ENCODE data around the gene GPC6. TPM values are rescaled to one million over a fixed set of nuclear protein-coding genes. Genes with fewer than 3 reads are reported as not detected.

The GPC6 gene
- total RNA-seq, 1 donor from 2014 or later = 63.0 TPM

DNA sequence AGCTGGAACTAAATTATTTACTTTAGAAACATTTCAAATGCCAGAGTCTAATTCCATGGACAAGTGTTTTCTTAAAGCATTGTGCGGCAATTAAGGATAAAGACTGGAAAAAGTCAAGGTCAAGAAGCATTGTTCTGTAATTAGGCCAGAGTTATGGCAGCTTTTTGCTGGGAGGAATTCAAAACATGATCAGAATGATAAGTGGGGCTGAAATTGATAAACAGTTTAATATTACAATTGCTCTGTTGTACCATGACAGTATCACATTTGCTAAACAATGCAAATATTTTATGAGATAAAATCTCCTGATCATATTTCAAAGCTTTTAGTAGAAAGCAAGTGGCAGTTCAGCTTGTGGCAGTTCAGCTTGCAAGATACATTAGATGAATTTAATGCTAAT is 513.7 kb downstream of the GPC6 start:
- H3K27ac Mint-ChIP-seq (ENCODE audit: unreplicated experiment) = no peak overlapping the region
- DNase-seq (ENCODE audit: low read depth) = no peak
- Histone ChIP-seq H3K27ac (ENCODE audit: low read depth, low read length) (no peak overlapping the region), H3K4me2 (ENCODE audit: low read length) (no peak overlapping the region), H3K4me1 (ENCODE audit: insufficient read depth, low read length) (no peaks in the 10 kb centered on the region), H3K36me3 (ENCODE audit: insufficient read depth, low read length) (no peaks in the 10 kb centered on the region), H3K4me3 (ENCODE audit: insufficient read depth, low read depth, low read length) (no peak overlapping the region), H3K9ac (ENCODE audit: low read length) (no peak overlapping the region), H2AFZ (ENCODE audit: low read depth, low read length) (no peak overlapping the region), H3K27me3 (ENCODE audit: insufficient read depth, low read length) (no peaks in the 10 kb centered on the region), H3K79me2 (ENCODE audit: insufficient read depth, low read length) (no peaks in the 10 kb centered on the region), H4K20me1 (ENCODE audit: insufficient read depth, low read length) (no peaks in the 10 kb centered on the region), H3K9me3 (ENCODE audit: insufficient read depth, low read depth, low read length) (no peaks in the 10 kb centered on the region)
- no peaks in the 10 kb centered on the region for H3K9me3 Mint-ChIP-seq (ENCODE audit: unreplicated experiment)
- peaks cover 2% of the 10 kb centered on the region for H3K36me3 Mint-ChIP-seq (ENCODE audit: low read depth, unreplicated experiment)
- TF ChIP-seq, protein P1, sequence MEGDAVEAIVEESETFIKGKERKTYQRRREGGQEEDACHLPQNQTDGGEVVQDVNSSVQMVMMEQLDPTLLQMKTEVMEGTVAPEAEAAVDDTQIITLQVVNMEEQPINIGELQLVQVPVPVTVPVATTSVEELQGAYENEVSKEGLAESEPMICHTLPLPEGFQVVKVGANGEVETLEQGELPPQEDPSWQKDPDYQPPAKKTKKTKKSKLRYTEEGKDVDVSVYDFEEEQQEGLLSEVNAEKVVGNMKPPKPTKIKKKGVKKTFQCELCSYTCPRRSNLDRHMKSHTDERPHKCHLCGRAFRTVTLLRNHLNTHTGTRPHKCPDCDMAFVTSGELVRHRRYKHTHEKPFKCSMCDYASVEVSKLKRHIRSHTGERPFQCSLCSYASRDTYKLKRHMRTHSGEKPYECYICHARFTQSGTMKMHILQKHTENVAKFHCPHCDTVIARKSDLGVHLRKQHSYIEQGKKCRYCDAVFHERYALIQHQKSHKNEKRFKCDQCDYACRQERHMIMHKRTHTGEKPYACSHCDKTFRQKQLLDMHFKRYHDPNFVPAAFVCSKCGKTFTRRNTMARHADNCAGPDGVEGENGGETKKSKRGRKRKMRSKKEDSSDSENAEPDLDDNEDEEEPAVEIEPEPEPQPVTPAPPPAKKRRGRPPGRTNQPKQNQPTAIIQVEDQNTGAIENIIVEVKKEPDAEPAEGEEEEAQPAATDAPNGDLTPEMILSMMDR (IDR thresholded peaks at IDR 0.05; ENCODE audit: insufficient read depth, low read depth, low read length) = no peak
- no peak for TF ChIP-seq EZH2 (IDR thresholded peaks at IDR 0.05; ENCODE audit: insufficient read depth, low read length)
- peaks cover 3% of the 10 kb centered on the region for H3K4me1 Mint-ChIP-seq (ENCODE audit: low read depth, unreplicated experiment)
- no peaks in the 10 kb centered on the region for H3K27me3 Mint-ChIP-seq (ENCODE audit: low read depth, unreplicated experiment)
- no peak for FAIRE-seq
- no peak overlapping the region for H3K4me3 Mint-ChIP-seq (ENCODE audit: unreplicated experiment)

DNA sequence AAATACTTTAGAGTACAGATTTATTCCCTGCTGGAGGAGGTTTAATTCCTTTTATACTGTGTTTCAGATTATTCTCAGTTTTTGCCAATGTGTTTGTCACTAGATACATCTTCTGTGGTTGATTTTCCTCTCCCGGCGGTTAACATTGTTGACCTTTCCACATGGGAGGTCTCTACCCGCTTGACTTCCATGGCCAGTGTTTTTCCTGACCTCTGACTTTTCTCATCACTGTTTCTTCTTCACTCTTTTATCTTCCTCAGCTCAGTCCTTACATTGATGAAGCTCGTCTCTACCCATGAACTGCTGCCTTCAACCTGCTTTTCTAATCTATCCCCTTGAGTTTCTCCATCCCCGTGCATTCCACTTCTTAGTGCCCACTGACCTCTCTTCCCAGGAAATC is 517.4 kb downstream of the GPC6 start:
- Mint-ChIP-seq H3K36me3 (ENCODE audit: low read depth, unreplicated experiment) (peaks cover 2% of the 10 kb centered on the region), H3K27me3 (ENCODE audit: low read depth, unreplicated experiment) (no peaks in the 10 kb centered on the region), H3K4me1 (ENCODE audit: low read depth, unreplicated experiment) (no peaks in the 10 kb centered on the region), H3K4me3 (ENCODE audit: unreplicated experiment) (no peak overlapping the region), H3K27ac (ENCODE audit: unreplicated experiment) (no peak overlapping the region), H3K9me3 (ENCODE audit: unreplicated experiment) (no peaks in the 10 kb centered on the region)
- H3K9me3 ChIP-seq (ENCODE audit: insufficient read depth, low read depth, low read length) = no peaks in the 10 kb centered on the region
- TF ChIP-seq, protein P1 (IDR thresholded peaks at IDR 0.05; ENCODE audit: insufficient read depth, low read depth, low read length) = no peak
- TF ChIP-seq EZH2 (IDR thresholded peaks at IDR 0.05; ENCODE audit: insufficient read depth, low read length) = no peak
- no peak overlapping the region for H3K4me2 ChIP-seq (ENCODE audit: low read length)
- no peak for DNase-seq (ENCODE audit: low read depth)
- no peaks in the 10 kb centered on the region for H4K20me1 ChIP-seq (ENCODE audit: insufficient read depth, low read length)
- no peak overlapping the region for H3K9ac ChIP-seq (ENCODE audit: low read length)
- no peaks in the 10 kb centered on the region for H3K27me3 ChIP-seq (ENCODE audit: insufficient read depth, low read length)
- no peak overlapping the region for H2AFZ ChIP-seq (ENCODE audit: low read depth, low read length)
- FAIRE-seq = no peak
- no peak overlapping the region for H3K4me3 ChIP-seq (ENCODE audit: insufficient read depth, low read depth, low read length)
- no peaks in the 10 kb centered on the region for H3K4me1 ChIP-seq (ENCODE audit: insufficient read depth, low read length)
- no peaks in the 10 kb centered on the region for H3K36me3 ChIP-seq (ENCODE audit: insufficient read depth, low read length)
- no peaks in the 10 kb centered on the region for H3K79me2 ChIP-seq (ENCODE audit: insufficient read depth, low read length)
- no peak overlapping the region for H3K27ac ChIP-seq (ENCODE audit: low read depth, low read length)

DNA sequence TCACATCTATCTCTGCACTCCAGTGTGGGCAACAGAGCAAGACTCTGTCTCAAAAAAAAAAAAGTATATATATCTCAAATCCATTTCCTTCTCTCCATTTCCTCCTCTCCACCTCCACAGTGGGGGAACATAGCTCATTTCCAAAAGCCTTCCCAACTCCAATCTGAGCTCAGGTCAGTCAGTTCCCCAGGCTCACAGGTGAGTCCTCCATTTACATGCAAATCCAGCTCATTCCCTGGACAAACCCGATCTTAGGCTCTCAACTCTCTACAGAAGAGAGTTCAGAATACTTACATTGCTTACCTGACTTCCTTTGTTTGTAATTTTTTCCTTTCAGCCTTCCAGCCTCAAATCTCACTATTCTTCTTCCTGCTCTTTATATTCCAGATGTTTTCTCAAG is 518.3 kb downstream of the GPC6 start:
- TF ChIP-seq, protein P1 (IDR thresholded peaks at IDR 0.05; ENCODE audit: insufficient read depth, low read depth, low read length) = no peak
- no peak for TF ChIP-seq EZH2 (IDR thresholded peaks at IDR 0.05; ENCODE audit: insufficient read depth, low read length)
- FAIRE-seq (no peak), DNase-seq (ENCODE audit: low read depth) (no peak)
- Mint-ChIP-seq H3K4me3 (ENCODE audit: unreplicated experiment) (no peak overlapping the region), H3K36me3 (ENCODE audit: low read depth, unreplicated experiment) (peaks cover 2% of the 10 kb centered on the region), H3K27me3 (ENCODE audit: low read depth, unreplicated experiment) (no peaks in the 10 kb centered on the region), H3K4me1 (ENCODE audit: low read depth, unreplicated experiment) (no peaks in the 10 kb centered on the region), H3K27ac (ENCODE audit: unreplicated experiment) (no peak overlapping the region), H3K9me3 (ENCODE audit: unreplicated experiment) (no peaks in the 10 kb centered on the region)
- Histone ChIP-seq H3K27ac (ENCODE audit: low read depth, low read length) (no peak overlapping the region), H3K27me3 (ENCODE audit: insufficient read depth, low read length) (no peaks in the 10 kb centered on the region), H3K4me3 (ENCODE audit: insufficient read depth, low read depth, low read length) (no peak overlapping the region), H3K9me3 (ENCODE audit: insufficient read depth, low read depth, low read length) (no peaks in the 10 kb centered on the region), H4K20me1 (ENCODE audit: insufficient read depth, low read length) (no peaks in the 10 kb centered on the region), H3K79me2 (ENCODE audit: insufficient read depth, low read length) (no peaks in the 10 kb centered on the region), H3K9ac (ENCODE audit: low read length) (no peak overlapping the region), H3K36me3 (ENCODE audit: insufficient read depth, low read length) (no peaks in the 10 kb centered on the region), H2AFZ (ENCODE audit: low read depth, low read length) (no peak overlapping the region), H3K4me1 (ENCODE audit: insufficient read depth, low read length) (no peaks in the 10 kb centered on the region), H3K4me2 (ENCODE audit: low read length) (no peak overlapping the region)

Measured in astrocyte (in vitro differentiated cells and primary cell).